Upper lobe of right lung (tissue), 1 donor: ENCODE results near the gene PRR16. TPM values are rescaled to one million over a fixed set of nuclear protein-coding genes. Genes with fewer than 3 reads are reported as not detected.

Experiments used
- ATAC-seq: fragments of 200-7000 bp; cut with Tn5 transposase; one replicate; pipeline ENCODE4 v1.9.1; 2020; ENCODE audit warnings: mild to moderate bottlenecking, moderate library complexity
- DNase-seq: peaks from one replicate; pipeline ENCODE4 v3.0.0-alpha.2; 2020
- H3K27ac ChIP-seq: fragments of 200-600 bp; one replicate; pipeline ENCODE4 v1.8.0; 2022
- H3K27me3 ChIP-seq: fragments of 200-600 bp; one replicate; pipeline ENCODE4 v1.8.0; 2022; ENCODE audit warnings: mild to moderate bottlenecking
- H3K36me3 ChIP-seq: fragments of 200-600 bp; one replicate; pipeline ENCODE4 v1.8.0; 2022
- H3K4me1 ChIP-seq: fragments of 200-600 bp; one replicate; pipeline ENCODE4 v1.8.0; 2022
- H3K4me3 ChIP-seq: fragments of 200-600 bp; one replicate; pipeline ENCODE4 v1.8.0; 2022; ENCODE audit warnings: mild to moderate bottlenecking
- H3K9me3 ChIP-seq: fragments of 200-600 bp; one replicate; pipeline ENCODE4 v1.8.0; 2022
- intact Hi-C: fragments of 100-400 bp; cut with DNase I; formaldehyde crosslinking; loops from one replicate; pipeline ENCODE4 v1.11.0; 2022
- total RNA-seq: library from RNA; stranded (reverse); fragmentation: NEBNext Ultra II Directional; extraction: Animal tissue kit (Norgen Biotek cat#: 25700); gene quantifications from one replicate; pipeline ENCODE4 v1.2.1, GENCODE V29; 2021
- TF ChIP-seq, protein P1 (sequence below): fragments of 200-600 bp; IDR thresholded peaks from one replicate; pipeline ENCODE4 v1.8.0; 2022; ENCODE audit warnings: antibody characterized with exemption
- donor health status: DM: no; HTN: yes; CAD: no; lungs with severe emphysema.

PRR16 gene
- total RNA-seq, 1 donor from 2014 or later, result 3.1 TPM

DNA sequence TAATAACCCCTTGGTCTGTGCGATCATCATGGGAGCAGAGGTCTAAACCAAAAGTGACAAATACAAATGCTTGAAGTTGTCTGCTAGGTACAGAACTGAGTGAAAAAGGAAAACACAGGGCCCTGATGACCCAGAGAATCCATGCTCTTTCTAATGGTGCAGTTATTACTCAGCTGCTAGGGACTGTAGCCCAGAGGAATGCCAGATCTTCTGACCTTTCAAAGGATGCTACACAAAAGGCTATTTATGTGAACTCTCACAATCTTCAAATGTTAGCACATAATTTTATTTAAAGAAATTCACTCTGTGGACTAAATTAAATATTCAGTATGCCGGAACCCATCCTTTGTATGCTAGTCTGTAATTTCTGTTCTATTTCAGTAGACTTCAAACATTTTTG is 79.9 kb downstream of the PRR16 start:
- ATAC-seq (no peak), DNase-seq (no peak)
- Histone ChIP-seq H3K4me1 (no peaks in the 10 kb centered on the region), H3K36me3 (no peaks in the 10 kb centered on the region), H3K4me3 (no peak overlapping the region), H3K9me3 (no peaks in the 10 kb centered on the region), H3K27me3 (no peaks in the 10 kb centered on the region), H3K27ac (no peak overlapping the region)
- TF ChIP-seq, protein P1, sequence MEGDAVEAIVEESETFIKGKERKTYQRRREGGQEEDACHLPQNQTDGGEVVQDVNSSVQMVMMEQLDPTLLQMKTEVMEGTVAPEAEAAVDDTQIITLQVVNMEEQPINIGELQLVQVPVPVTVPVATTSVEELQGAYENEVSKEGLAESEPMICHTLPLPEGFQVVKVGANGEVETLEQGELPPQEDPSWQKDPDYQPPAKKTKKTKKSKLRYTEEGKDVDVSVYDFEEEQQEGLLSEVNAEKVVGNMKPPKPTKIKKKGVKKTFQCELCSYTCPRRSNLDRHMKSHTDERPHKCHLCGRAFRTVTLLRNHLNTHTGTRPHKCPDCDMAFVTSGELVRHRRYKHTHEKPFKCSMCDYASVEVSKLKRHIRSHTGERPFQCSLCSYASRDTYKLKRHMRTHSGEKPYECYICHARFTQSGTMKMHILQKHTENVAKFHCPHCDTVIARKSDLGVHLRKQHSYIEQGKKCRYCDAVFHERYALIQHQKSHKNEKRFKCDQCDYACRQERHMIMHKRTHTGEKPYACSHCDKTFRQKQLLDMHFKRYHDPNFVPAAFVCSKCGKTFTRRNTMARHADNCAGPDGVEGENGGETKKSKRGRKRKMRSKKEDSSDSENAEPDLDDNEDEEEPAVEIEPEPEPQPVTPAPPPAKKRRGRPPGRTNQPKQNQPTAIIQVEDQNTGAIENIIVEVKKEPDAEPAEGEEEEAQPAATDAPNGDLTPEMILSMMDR, result no peak
- intact Hi-C loops, result no loop called here

- no peaks in the 10 kb centered on the region for H3K36me3 ChIP-seq
- TF ChIP-seq, protein P1, result no peak
- no peak overlapping the region for H3K27ac ChIP-seq
- no peak overlapping the region for H3K4me3 ChIP-seq
- no peaks in the 10 kb centered on the region for H3K9me3 ChIP-seq
- H3K27me3 ChIP-seq, result no peaks in the 10 kb centered on the region
- no peaks in the 10 kb centered on the region for H3K4me1 ChIP-seq
- DNase-seq, result no peak
- no peak for ATAC-seq
- intact Hi-C loops, result no loop called here
These were observed 80.9 kb downstream of the PRR16 start for GRCh38 chr5:120545007-120545406.

DNA sequence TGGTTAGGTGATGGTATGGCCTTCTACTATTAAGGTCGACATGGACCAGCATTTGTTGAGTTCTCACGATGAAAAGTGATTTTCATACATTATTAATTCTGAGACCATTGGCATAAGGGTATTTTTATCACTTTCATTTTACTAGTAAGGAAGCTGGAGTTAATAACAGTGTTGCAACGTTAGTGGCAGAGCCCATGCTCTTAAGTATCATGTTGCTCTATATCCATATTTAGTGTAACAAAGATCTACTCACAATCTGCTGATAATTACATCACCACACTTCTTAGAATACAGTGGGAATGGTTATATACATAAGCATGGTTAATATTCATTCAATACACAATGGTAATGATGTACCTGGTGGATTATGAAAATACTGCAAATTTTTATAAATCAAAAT is 81.9 kb downstream of the PRR16 start:
- intact Hi-C loops, result no loop called here
- TF ChIP-seq, protein P1, result no peak
- H3K36me3 ChIP-seq, result no peaks in the 10 kb centered on the region
- no peak overlapping the region for H3K27ac ChIP-seq
- H3K9me3 ChIP-seq, result no peaks in the 10 kb centered on the region
- H3K4me3 ChIP-seq, result no peak overlapping the region
- no peak for DNase-seq
- no peaks in the 10 kb centered on the region for H3K4me1 ChIP-seq
- no peaks in the 10 kb centered on the region for H3K27me3 ChIP-seq
- no peak for ATAC-seq

- TF ChIP-seq, protein P1, result no peak
These were observed 82.8 kb downstream of the PRR16 start for GRCh38 chr5:120546922-120547321.

GRCh38 chr5:120550358-120550757 is 86.3 kb downstream of the PRR16 start:
- Histone ChIP-seq H3K9me3 (no peaks in the 10 kb centered on the region), H3K36me3 (no peaks in the 10 kb centered on the region), H3K4me3 (no peak overlapping the region), H3K27ac (no peak overlapping the region), H3K27me3 (no peaks in the 10 kb centered on the region), H3K4me1 (no peaks in the 10 kb centered on the region)
- DNase-seq, result no peak
- intact Hi-C loops, result no loop called here
- no peak for ATAC-seq
- TF ChIP-seq, protein P1, result no peak

More at GRCh38 chr5:120546922-120547321, 82.8 kb downstream of the PRR16 start:
- Histone ChIP-seq H3K27me3 (no peaks in the 10 kb centered on the region), H3K9me3 (no peaks in the 10 kb centered on the region), H3K27ac (no peak overlapping the region), H3K36me3 (no peaks in the 10 kb centered on the region), H3K4me3 (no peak overlapping the region), H3K4me1 (no peaks in the 10 kb centered on the region)
- DNase-seq (no peak), ATAC-seq (no peak)
- intact Hi-C loops, result no loop called here

GRCh38 chr5:120552638-120553037 is 88.5 kb downstream of the PRR16 start:
- Histone ChIP-seq H3K4me3 (no peak overlapping the region), H3K4me1 (no peaks in the 10 kb centered on the region), H3K9me3 (no peaks in the 10 kb centered on the region), H3K36me3 (no peaks in the 10 kb centered on the region), H3K27ac (no peak overlapping the region), H3K27me3 (no peaks in the 10 kb centered on the region)
- no peak for ATAC-seq
- DNase-seq, result no peak
- TF ChIP-seq, protein P1, result no peak
- intact Hi-C loops, result no loop called here
